A673 (cell line): ENCODE data around the gene ADAMTS6.

Source experiments
- EZH2 ChIP-seq: fragments of 200-600 bp; sonication (generic); IDR thresholded peaks from 2 replicates; pipeline ENCODE4 v1.6.1; 2017; ENCODE audit warnings: borderline replicate concordance, low read depth, mild to moderate bottlenecking, mixed read lengths, antibody characterized with exemption, low read length; ENCODE audit not compliant: poor library complexity, severe bottlenecking
- TF ChIP-seq, protein P1 (sequence below): fragments of 300-800, 200-600 bp; sonication (generic); conservative IDR thresholded peaks from 2 replicates; pipeline ENCODE4 v1.5.1; 2017; ENCODE audit warnings: low read depth, mild to moderate bottlenecking, antibody characterized with exemption, low read length, moderate library complexity, mixed read lengths

DNA sequence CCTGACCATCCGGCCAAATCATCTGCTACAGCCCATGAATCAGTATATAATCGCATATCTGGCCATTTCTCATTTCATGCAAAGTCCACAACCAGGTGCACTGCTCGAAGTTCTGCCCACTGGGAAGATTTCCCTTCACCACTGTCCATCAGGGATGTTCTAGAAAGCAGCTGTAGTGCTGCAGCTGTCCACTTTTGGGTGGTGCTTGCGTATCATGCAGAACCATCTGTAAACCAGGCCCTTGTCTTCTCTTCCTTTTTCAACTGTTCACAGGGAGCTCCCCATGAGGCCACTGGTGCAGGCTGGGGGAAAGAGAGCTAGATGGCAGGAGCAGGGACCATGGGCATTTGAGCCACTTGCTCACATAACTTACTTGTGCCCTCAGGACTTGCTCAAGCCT is 7.4 kb upstream of the ADAMTS6 start:
- TF ChIP-seq EZH2 = no peak
- TF ChIP-seq, protein P1, sequence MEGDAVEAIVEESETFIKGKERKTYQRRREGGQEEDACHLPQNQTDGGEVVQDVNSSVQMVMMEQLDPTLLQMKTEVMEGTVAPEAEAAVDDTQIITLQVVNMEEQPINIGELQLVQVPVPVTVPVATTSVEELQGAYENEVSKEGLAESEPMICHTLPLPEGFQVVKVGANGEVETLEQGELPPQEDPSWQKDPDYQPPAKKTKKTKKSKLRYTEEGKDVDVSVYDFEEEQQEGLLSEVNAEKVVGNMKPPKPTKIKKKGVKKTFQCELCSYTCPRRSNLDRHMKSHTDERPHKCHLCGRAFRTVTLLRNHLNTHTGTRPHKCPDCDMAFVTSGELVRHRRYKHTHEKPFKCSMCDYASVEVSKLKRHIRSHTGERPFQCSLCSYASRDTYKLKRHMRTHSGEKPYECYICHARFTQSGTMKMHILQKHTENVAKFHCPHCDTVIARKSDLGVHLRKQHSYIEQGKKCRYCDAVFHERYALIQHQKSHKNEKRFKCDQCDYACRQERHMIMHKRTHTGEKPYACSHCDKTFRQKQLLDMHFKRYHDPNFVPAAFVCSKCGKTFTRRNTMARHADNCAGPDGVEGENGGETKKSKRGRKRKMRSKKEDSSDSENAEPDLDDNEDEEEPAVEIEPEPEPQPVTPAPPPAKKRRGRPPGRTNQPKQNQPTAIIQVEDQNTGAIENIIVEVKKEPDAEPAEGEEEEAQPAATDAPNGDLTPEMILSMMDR = no peak
